ENCODE data around the gene ARID1B. TPM values are rescaled to one million over a fixed set of nuclear protein-coding genes. Genes with fewer than 3 reads are reported as not detected.
"Not testable (repeated sequence)": the region's sequence is repeated elsewhere in the genome, so short reads cannot be mapped to it uniquely, and the experiment has no call there.

Gene ARID1B
- total RNA-seq, 2 donors from 2014 or later = 66.7 to 67.3 TPM

- H3K4me3 Mint-ChIP-seq = peak overlapping the region; percentile 2
- H3K4me1 Mint-ChIP-seq = peaks cover 40% of the 10 kb centered on the region
- peak; percentile 20 for ATAC-seq (replicated peaks)
- peak overlapping the region; percentile 47 for H3K27ac Mint-ChIP-seq
- H3K27me3 Mint-ChIP-seq = no peaks in the 10 kb centered on the region
- H3K36me3 Mint-ChIP-seq (ENCODE audit: low read depth) = peaks cover 10% of the 10 kb centered on the region
- no peaks in the 10 kb centered on the region for H3K9me3 Mint-ChIP-seq
These were observed 150.9 kb downstream of the ARID1B start for GRCh38 chr6:156928126-156928525.

- no peak overlapping the region for H3K4me3 Mint-ChIP-seq
- H3K9me3 Mint-ChIP-seq = no peaks in the 10 kb centered on the region
- H3K36me3 Mint-ChIP-seq (ENCODE audit: low read depth) = peaks cover 10% of the 10 kb centered on the region
- peak overlapping the region; percentile 47 for H3K27ac Mint-ChIP-seq
- H3K4me1 Mint-ChIP-seq = peaks cover 40% of the 10 kb centered on the region
- no peaks in the 10 kb centered on the region for H3K27me3 Mint-ChIP-seq
- peak; percentile 57 for ATAC-seq (replicated peaks)
These were observed 151.8 kb downstream of the ARID1B start for GRCh38 chr6:156928972-156929371.

- Mint-ChIP-seq H3K36me3 (ENCODE audit: low read depth) (peaks cover 16% of the 10 kb centered on the region), H3K27me3 (no peaks in the 10 kb centered on the region), H3K4me3 (no peak overlapping the region), H3K27ac (peak overlapping the region; percentile 56), H3K9me3 (no peaks in the 10 kb centered on the region), H3K4me1 (peaks cover 37% of the 10 kb centered on the region)
- no peak for ATAC-seq (replicated peaks)
These were observed 154.1 kb downstream of the ARID1B start for GRCh38 chr6:156931283-156931682.

- H3K4me3 Mint-ChIP-seq = no peak overlapping the region
- ATAC-seq (replicated peaks) = no peak
- no peaks in the 10 kb centered on the region for H3K9me3 Mint-ChIP-seq
- H3K27me3 Mint-ChIP-seq = no peaks in the 10 kb centered on the region
- H3K4me1 Mint-ChIP-seq = peaks cover 26% of the 10 kb centered on the region
- peak overlapping the region; percentile 56 for H3K27ac Mint-ChIP-seq
- peaks cover 26% of the 10 kb centered on the region for H3K36me3 Mint-ChIP-seq (ENCODE audit: low read depth)
These were observed 156.3 kb downstream of the ARID1B start for GRCh38 chr6:156933201-156934068.

GRCh38 chr6:156934069-156934460 lies 156.9 kb downstream of the ARID1B start:
- Mint-ChIP-seq H3K4me3 (no peak overlapping the region), H3K4me1 (peaks cover 23% of the 10 kb centered on the region), H3K27ac (peak overlapping the region; percentile 39), H3K27me3 (no peaks in the 10 kb centered on the region), H3K9me3 (no peaks in the 10 kb centered on the region), H3K36me3 (ENCODE audit: low read depth) (peaks cover 26% of the 10 kb centered on the region)
- ATAC-seq (replicated peaks) = no peak

DNA sequence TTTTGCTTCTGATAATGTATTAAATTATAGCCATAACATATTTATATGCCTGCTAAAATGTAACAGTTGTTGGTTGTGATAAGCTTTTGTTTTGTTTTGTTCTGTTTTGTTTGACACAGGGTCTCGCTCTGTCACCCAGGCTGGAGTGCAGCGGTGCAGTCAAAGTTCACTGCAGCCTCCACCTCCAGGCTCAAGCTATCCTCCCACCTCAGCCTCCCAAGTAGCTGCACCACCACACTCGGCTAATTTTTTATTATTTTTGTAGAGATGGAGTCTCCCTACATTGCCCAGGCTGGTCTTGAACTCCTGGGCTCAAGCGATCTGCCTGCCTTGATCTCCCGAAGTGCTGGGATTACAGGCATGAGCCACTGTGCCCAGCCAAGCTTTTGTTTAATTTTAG lies 157.8 kb downstream of the ARID1B start:
- Mint-ChIP-seq H3K9me3 (no peaks in the 10 kb centered on the region), H3K4me3 (no peak overlapping the region), H3K27ac (no peak overlapping the region), H3K27me3 (no peaks in the 10 kb centered on the region), H3K36me3 (ENCODE audit: low read depth) (peaks cover 26% of the 10 kb centered on the region), H3K4me1 (peaks cover 17% of the 10 kb centered on the region)
- ATAC-seq (replicated peaks) = no peak

DNA sequence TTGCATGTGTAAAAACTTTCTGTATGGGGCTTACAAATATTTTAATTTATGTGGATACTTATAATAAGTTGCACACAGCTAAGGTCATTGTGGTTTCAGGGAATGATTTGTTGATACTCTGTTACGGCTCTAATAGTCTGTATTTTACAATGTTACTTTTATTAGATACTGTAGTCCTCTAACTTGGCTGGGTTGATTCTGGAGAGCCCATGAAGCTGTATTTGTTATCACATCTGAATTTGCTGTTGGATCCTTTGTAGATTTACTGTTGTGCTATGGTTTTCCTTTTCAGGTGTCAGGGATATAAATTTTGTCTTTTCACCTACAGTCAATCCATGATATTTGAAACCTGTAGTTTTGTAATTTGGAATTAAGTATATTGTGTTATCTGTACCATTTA lies 161.0 kb downstream of the ARID1B start:
- H3K27ac Mint-ChIP-seq = no peak overlapping the region
- no peak for ATAC-seq (replicated peaks)
- no peaks in the 10 kb centered on the region for H3K27me3 Mint-ChIP-seq
- peaks cover 14% of the 10 kb centered on the region for H3K4me1 Mint-ChIP-seq
- no peaks in the 10 kb centered on the region for H3K9me3 Mint-ChIP-seq
- H3K4me3 Mint-ChIP-seq = no peak overlapping the region
- H3K36me3 Mint-ChIP-seq (ENCODE audit: low read depth) = peaks cover 22% of the 10 kb centered on the region

DNA sequence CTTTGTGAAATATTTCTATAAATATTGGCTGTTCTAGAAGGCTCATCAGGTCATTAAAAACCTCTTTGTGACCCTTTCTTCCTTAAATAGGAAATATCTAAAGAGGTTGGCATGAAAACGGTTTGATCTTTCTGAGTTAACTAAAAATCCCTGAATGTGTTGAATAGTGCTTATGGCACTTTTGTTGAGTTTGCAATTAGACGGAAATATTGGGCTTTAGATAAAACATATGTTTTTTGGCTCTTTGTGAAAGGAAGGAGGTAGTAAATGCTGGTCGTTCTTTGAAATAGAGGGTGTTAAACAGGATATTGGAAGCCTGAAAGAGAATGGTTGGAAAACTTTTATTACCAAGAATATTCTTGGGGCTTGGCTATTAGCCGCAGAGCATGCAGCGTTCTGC lies 163.0 kb downstream of the ARID1B start:
- Mint-ChIP-seq H3K9me3 (no peaks in the 10 kb centered on the region), H3K27ac (no peak overlapping the region), H3K27me3 (no peaks in the 10 kb centered on the region), H3K36me3 (ENCODE audit: low read depth) (peaks cover 19% of the 10 kb centered on the region), H3K4me3 (no peak overlapping the region), H3K4me1 (peaks cover 15% of the 10 kb centered on the region)
- no peak for ATAC-seq (replicated peaks)

DNA sequence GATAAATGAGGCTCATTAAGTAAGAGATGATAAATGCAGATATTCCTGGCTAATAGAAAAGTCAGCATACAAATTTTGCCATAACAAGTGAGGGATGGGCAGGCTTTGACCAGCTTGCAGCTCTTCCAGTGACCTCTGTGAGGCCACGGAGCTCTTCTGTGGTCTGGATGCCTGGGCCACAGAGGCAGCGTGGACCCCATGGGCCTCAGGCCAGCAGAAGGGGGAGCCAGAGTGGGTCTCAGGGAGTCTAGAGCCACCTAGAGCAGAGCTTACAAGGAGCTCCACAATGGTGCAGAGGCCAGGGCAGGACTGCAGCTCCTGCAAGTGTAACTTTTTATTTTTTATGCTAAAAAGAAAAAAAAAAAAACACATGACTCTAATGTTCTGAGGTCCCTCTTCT lies 165.1 kb downstream of the ARID1B start:
- no peak for ATAC-seq (replicated peaks)
- no peaks in the 10 kb centered on the region for H3K9me3 Mint-ChIP-seq
- no peak overlapping the region for H3K27ac Mint-ChIP-seq
- H3K4me1 Mint-ChIP-seq = peaks cover 26% of the 10 kb centered on the region
- no peak overlapping the region for H3K4me3 Mint-ChIP-seq
- H3K27me3 Mint-ChIP-seq = no peaks in the 10 kb centered on the region
- peaks cover 3% of the 10 kb centered on the region for H3K36me3 Mint-ChIP-seq (ENCODE audit: low read depth)

DNA sequence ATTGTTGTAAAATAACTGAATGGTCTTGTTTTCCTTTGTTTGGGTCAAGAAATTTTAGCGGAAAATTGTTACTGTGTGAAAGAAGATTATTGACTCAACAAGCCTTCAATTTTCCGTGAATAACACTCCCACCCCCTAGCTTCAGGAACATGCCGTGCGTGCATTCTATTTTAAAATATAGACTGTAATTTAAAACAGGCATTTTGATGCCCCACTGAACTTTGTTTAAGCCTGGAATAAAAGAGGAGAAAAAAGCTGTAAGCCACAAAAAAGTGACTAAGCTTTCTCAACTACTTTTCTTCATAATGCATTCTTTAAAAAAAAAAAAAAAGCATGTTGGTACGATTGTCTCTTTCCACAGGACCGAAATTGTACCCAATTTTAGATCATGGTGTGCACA lies 166.0 kb downstream of the ARID1B start:
- Mint-ChIP-seq H3K9me3 (no peaks in the 10 kb centered on the region), H3K27ac (no peak overlapping the region), H3K4me3 (no peak overlapping the region), H3K27me3 (no peaks in the 10 kb centered on the region), H3K4me1 (peaks cover 26% of the 10 kb centered on the region), H3K36me3 (ENCODE audit: low read depth) (no peaks in the 10 kb centered on the region)
- ATAC-seq (replicated peaks) = no peak

- H3K27me3 Mint-ChIP-seq = no peaks in the 10 kb centered on the region
- no peak overlapping the region for H3K27ac Mint-ChIP-seq
- no peaks in the 10 kb centered on the region for H3K36me3 Mint-ChIP-seq (ENCODE audit: low read depth)
- ATAC-seq (replicated peaks) = no peak
- H3K4me3 Mint-ChIP-seq = no peak overlapping the region
- peaks cover 29% of the 10 kb centered on the region for H3K4me1 Mint-ChIP-seq
- no peaks in the 10 kb centered on the region for H3K9me3 Mint-ChIP-seq
These were observed 166.6 kb downstream of the ARID1B start for GRCh38 chr6:156943816-156944215.

DNA sequence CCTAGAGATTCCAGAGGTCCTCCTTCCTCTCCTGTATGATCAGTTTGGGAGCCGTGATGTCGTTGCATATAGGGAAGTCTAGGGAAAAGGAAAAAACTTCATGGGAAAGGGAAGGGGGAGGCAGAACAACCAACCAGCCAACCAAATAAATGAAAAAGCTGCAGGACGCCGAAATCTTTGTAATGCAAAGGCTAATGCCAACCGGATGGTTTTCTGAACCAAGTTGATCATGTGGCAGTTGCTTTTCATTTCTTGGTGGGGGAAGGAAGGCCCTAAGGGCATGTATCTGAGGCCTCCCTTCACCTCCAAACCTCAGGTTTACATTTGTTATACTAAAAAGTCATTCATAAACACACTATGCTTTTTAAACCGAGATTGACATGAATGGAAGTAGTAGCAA lies 167.2 kb downstream of the ARID1B start:
- no peaks in the 10 kb centered on the region for H3K36me3 Mint-ChIP-seq (ENCODE audit: low read depth)
- ATAC-seq (replicated peaks) = no peak
- H3K27me3 Mint-ChIP-seq = no peaks in the 10 kb centered on the region
- H3K4me1 Mint-ChIP-seq = peaks cover 34% of the 10 kb centered on the region
- no peaks in the 10 kb centered on the region for H3K9me3 Mint-ChIP-seq
- no peak overlapping the region for H3K4me3 Mint-ChIP-seq
- no peak overlapping the region for H3K27ac Mint-ChIP-seq

DNA sequence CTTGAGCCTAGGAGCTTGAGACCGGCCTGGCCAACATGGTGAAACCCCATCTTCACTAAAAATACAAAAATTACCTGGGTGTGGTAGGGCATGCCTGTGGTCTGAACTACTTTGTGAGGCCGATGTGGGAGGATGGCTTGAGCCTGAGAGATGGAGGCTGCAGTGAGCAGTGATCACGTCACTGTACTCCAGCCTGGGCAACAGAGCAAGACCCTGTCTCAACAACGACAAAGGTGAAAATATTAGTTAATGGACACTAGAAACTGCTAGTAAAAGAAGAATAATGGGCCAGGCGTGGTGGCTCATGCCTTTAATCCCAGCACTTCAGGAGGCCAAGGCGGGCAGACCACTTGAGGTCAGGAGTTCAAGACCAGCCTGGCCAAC lies 168.6 kb downstream of the ARID1B start:
- not testable (repeated sequence) for H3K9me3 Mint-ChIP-seq; ATAC-seq (replicated peaks); H3K36me3 Mint-ChIP-seq (ENCODE audit: low read depth); H3K4me3 Mint-ChIP-seq; H3K27me3 Mint-ChIP-seq
- H3K27ac Mint-ChIP-seq = peak overlapping the region; percentile 59
- peaks cover 35% of the 10 kb centered on the region for H3K4me1 Mint-ChIP-seq

- Mint-ChIP-seq H3K27ac (no peak overlapping the region), H3K9me3 (no peaks in the 10 kb centered on the region), H3K4me3 (no peak overlapping the region), H3K27me3 (no peaks in the 10 kb centered on the region), H3K4me1 (peaks cover 35% of the 10 kb centered on the region), H3K36me3 (ENCODE audit: low read depth) (no peaks in the 10 kb centered on the region)
- ATAC-seq (replicated peaks) = no peak
These were observed 169.3 kb downstream of the ARID1B start for GRCh38 chr6:156946370-156946936.

- H3K27ac Mint-ChIP-seq = no peak overlapping the region
- no peaks in the 10 kb centered on the region for H3K9me3 Mint-ChIP-seq
- no peak overlapping the region for H3K4me3 Mint-ChIP-seq
- ATAC-seq (replicated peaks) = no peak
- no peaks in the 10 kb centered on the region for H3K36me3 Mint-ChIP-seq (ENCODE audit: low read depth)
- no peaks in the 10 kb centered on the region for H3K27me3 Mint-ChIP-seq
- H3K4me1 Mint-ChIP-seq = peaks cover 33% of the 10 kb centered on the region
These were observed 171.1 kb downstream of the ARID1B start for GRCh38 chr6:156948277-156948676.

Measured in activated T-helper 17 cell treated with anti-CD3 and anti-CD28 coated beads, Interleukin-2, amount 50 U/mL, for 72 hours (primary cell).